AG09319 (cell line): ENCODE measurements around the gene EEF1G.
"Not testable (repeated sequence)": the region's sequence is repeated elsewhere in the genome, so short reads cannot be mapped to it uniquely, and the experiment has no call there.

ENCODE experiments used
- DNase-seq: peaks from one replicate; pipeline ENCODE4 v3.0.0-alpha.2; 2010; ENCODE audit warnings: low read depth; ENCODE audit errors: extremely low read depth
- TF ChIP-seq, protein P1 (sequence below): IDR thresholded peaks from 2 replicates; pipeline ENCODE4 v1.5.1; 2011; ENCODE audit warnings: low read depth, mild to moderate bottlenecking, inconsistent platforms, low read length, moderate library complexity

EEF1G gene

GRCh38 chr11:62573592-62574362 is at the start of gene EEF1G:
TSS of gene EEF1G (minus strand) at chr11:62573891. CDS start at chr11:62573842, 49 bp downstream.
- peak; percentile 100 for DNase-seq

GRCh38 chr11:62622476-62623089 is 48.9 kb upstream of the EEF1G start:
- TF ChIP-seq, protein P1, sequence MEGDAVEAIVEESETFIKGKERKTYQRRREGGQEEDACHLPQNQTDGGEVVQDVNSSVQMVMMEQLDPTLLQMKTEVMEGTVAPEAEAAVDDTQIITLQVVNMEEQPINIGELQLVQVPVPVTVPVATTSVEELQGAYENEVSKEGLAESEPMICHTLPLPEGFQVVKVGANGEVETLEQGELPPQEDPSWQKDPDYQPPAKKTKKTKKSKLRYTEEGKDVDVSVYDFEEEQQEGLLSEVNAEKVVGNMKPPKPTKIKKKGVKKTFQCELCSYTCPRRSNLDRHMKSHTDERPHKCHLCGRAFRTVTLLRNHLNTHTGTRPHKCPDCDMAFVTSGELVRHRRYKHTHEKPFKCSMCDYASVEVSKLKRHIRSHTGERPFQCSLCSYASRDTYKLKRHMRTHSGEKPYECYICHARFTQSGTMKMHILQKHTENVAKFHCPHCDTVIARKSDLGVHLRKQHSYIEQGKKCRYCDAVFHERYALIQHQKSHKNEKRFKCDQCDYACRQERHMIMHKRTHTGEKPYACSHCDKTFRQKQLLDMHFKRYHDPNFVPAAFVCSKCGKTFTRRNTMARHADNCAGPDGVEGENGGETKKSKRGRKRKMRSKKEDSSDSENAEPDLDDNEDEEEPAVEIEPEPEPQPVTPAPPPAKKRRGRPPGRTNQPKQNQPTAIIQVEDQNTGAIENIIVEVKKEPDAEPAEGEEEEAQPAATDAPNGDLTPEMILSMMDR, result no peak
- DNase-seq, result no peak

More at GRCh38 chr11:62573592-62574362, at the start of gene EEF1G:
- TF ChIP-seq, protein P1, result no peak

DNA sequence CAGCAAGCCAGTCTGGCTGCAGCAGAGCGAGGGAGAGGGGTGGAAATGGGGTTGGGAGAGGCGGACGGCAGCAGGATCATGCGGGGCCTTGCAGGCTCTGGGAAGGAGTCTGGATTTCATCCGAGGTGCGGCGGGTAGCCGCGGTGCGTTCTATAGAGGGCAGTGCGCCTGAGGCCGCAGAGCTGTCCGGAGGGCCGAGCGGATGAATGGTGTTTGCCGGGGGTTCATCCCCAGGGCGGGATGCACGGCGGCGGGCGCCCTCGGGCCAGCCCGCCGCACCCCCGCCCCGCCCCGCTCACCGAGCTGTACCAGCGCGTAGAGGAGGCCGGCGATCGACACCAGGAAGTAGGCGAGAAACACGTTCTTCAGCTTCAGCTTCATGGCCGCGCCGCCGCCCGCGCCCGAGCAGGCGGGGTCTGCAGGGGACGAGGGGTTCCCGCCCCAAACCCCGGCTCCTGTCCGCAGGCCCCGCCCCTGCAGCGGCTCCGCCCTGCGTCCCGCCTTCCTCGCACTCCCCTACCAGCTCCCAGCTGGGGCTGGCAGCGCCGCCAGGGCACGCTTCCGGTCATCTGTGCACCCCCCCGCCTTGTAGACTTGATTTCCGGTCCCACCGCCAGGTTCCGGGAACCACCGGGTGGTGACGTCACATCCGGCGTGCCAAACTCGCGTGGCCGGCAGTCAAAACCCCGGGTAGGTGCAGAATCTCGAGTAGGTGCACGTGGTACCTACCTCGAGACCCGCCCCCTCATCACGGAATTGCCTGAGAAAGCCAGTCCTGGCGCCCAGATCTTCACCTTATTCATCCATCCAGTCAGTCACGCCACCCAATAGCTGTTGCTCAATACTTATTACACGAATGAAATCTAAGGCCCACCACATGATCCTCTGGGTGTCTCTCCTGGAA is 48.1 kb upstream of the EEF1G start, which contains the start of gene B3GAT3:
B3GAT3 (minus strand) TSS at position 420 of the 904 bp plus-strand sequence; CDS start at position 381, 39 bp downstream.
- DNase-seq, result peak; percentile 96
- TF ChIP-seq, protein P1, result no peak; the same call in 1 of the 2 replicates

DNA sequence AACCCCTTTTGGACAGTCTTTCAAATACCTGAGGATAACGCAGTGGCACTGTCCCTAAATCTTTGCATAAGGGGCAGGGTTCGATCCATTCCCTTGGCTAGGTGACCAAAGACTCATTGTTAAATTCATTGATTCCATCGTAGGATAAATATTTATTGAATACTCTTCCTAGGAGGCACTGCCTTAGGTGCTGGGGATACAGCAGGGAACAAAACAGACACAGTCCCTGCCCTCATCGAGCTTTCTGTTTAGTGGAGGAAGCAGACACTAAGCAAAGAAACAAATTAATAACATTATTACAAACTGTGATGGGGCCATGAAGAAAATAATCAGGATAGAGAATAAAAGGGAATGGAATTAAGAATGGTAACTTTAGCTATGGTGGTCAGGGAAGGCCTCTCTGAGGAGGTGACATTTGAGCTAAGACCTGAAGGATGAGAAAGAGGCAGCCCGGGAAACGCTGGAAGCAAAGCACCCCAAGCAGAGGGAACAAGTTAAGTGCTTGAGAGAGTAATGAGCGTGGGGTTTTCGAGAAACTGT is 47.4 kb upstream of the EEF1G start:
- TF ChIP-seq, protein P1, result no peak
- DNase-seq, result no peak

DNA sequence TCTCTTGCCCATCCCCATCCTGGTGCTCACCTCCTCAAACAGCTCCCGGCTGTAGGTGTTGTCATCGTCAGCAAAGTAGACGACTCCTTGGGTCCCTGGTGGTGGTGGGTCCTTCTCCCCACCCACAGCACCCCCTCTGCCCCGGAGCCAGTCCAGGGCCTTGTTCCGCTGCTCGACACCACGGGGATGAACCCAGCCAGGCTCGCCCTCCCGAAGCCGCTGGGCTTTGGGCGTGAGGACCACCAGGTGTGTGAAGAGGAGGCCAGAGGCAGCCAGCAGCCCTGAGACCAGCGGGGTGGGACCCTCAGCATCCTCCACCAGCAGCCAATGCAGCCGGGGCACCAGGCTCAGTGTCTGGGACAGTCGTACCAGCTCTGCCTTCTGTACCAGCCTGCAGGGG is 43.3 kb upstream of the EEF1G start:
- not testable (repeated sequence) for DNase-seq

- TF ChIP-seq, protein P1, result no peak
- DNase-seq, result no peak
These were observed 41.8 kb upstream of the EEF1G start for GRCh38 chr11:62615521-62615920.

DNA sequence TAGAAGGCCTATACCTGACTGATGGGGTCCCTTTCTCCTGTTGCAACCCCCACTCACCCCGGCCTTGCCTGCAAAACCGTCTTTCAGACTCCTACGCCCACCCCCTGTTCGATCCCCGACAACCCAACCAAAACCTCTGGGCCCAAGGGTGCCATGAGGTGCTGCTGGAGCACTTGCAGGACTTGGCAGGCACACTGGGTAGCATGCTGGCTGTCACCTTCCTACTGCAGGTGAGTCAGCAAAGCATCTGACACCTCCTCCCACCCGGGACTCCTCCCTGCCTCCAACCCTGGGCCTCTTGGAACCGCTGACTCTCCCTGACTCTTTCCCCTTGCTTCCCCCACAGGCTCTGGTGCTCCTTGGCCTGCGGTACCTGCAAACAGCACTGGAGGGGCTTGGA is 40.6 kb upstream of the EEF1G start:
- TF ChIP-seq, protein P1, result no peak
- no peak for DNase-seq
